Measurements from ENCODE around the gene RAB8A. TPM values are rescaled to one million over a fixed set of nuclear protein-coding genes. Genes with fewer than 3 reads are reported as not detected.

RAB8A gene
- total and polyA plus RNA-seq, 9 of the 15 experiments (the other 6 are each of a cell fraction or from before 2014, with no cell fraction given): 11.2 to 102 (median 53.2) TPM

GRCh38 chr19:16111160-16111908, at the start of gene RAB8A (continued):
- TF ChIP-seq ZNF311 (CRISPR knock-in tag; IDR thresholded peaks at IDR 0.05): no peak
- TF ChIP-seq KLF6 (CRISPR knock-in tag; IDR thresholded peaks at IDR 0.05; ENCODE audit: borderline replicate concordance): no peak
- no peak for TF ChIP-seq DDX20 (tag; IDR thresholded peaks at IDR 0.05; ENCODE audit: low read depth)
- TF ChIP-seq RAD21 (CRISPR knock-in tag; conservative IDR thresholded peaks at IDR 0.05 in 1 of 2, IDR thresholded peaks at IDR 0.05 in 1 of 2): peak; percentile 70 to 74
- TF ChIP-seq, protein P1, sequence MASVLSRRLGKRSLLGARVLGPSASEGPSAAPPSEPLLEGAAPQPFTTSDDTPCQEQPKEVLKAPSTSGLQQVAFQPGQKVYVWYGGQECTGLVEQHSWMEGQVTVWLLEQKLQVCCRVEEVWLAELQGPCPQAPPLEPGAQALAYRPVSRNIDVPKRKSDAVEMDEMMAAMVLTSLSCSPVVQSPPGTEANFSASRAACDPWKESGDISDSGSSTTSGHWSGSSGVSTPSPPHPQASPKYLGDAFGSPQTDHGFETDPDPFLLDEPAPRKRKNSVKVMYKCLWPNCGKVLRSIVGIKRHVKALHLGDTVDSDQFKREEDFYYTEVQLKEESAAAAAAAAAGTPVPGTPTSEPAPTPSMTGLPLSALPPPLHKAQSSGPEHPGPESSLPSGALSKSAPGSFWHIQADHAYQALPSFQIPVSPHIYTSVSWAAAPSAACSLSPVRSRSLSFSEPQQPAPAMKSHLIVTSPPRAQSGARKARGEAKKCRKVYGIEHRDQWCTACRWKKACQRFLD (CRISPR knock-in tag; IDR thresholded peaks at IDR 0.05): no peak
- TF ChIP-seq LARP7 (IDR thresholded peaks at IDR 0.05): no peak
- TF ChIP-seq TRIM28 (IDR thresholded peaks at IDR 0.05): no peak
- peak in 1 of 2 experiments; percentile 48; a peak in 2 of 4 replicates for TF ChIP-seq TRIM24 (IDR thresholded peaks at IDR 0.05)
- TF ChIP-seq ZNF384 (IDR thresholded peaks at IDR 0.05; ENCODE audit: low read depth, low read length): no peak
- TF ChIP-seq, protein P2, sequence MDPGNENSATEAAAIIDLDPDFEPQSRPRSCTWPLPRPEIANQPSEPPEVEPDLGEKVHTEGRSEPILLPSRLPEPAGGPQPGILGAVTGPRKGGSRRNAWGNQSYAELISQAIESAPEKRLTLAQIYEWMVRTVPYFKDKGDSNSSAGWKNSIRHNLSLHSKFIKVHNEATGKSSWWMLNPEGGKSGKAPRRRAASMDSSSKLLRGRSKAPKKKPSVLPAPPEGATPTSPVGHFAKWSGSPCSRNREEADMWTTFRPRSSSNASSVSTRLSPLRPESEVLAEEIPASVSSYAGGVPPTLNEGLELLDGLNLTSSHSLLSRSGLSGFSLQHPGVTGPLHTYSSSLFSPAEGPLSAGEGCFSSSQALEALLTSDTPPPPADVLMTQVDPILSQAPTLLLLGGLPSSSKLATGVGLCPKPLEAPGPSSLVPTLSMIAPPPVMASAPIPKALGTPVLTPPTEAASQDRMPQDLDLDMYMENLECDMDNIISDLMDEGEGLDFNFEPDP (CRISPR knock-in tag; IDR thresholded peaks at IDR 0.05): no peak
- TF ChIP-seq ZNF764 (CRISPR knock-in tag; IDR thresholded peaks at IDR 0.05; ENCODE audit: low read depth): no peak
- TF ChIP-seq MTF1 (CRISPR knock-in tag; IDR thresholded peaks at IDR 0.05; ENCODE audit: borderline replicate concordance): no peak
- no peak for TF ChIP-seq ZNF41 (CRISPR knock-in tag; conservative IDR thresholded peaks at IDR 0.05)
- TF ChIP-seq NCOA2 (IDR thresholded peaks at IDR 0.05; ENCODE audit: partially characterized antibody in 2 of 2): no peak
- no peak for TF ChIP-seq PRPF4 (IDR thresholded peaks at IDR 0.05; ENCODE audit: insufficient read depth, low read depth, low read length, poor library complexity, severe bottlenecking)
- TF ChIP-seq YBX1 (IDR thresholded peaks at IDR 0.05): no peak
- peak; percentile 49; the same call in 1 of the 2 replicates for TF ChIP-seq RFX1 (IDR thresholded peaks at IDR 0.05)
- no peak for TF ChIP-seq ZNF175 (CRISPR knock-in tag; IDR thresholded peaks at IDR 0.05; ENCODE audit: low read depth)
- peak in 1 of 3 experiments; percentile 17; a peak in 1 of 6 replicates for TF ChIP-seq ZBTB11 (CRISPR knock-in tag; IDR thresholded peaks at IDR 0.05)
- no peak for TF ChIP-seq BRD4 (IDR thresholded peaks at IDR 0.05)
- TF ChIP-seq PRMT5 (CRISPR knock-in tag; IDR thresholded peaks at IDR 0.05): no peak
- TF ChIP-seq ZNF347 (CRISPR knock-in tag; IDR thresholded peaks at IDR 0.05; ENCODE audit: low read depth): no peak
- TF ChIP-seq PHB2 (IDR thresholded peaks at IDR 0.05; ENCODE audit: low read depth): no peak
